HS-5 (cell line): Measurements from ENCODE around the gene TTC28.
"Not testable (repeated sequence)": the region's sequence is repeated elsewhere in the genome, so short reads cannot be mapped to it uniquely, and the experiment has no call there.

Experiments used
- DNase-seq: peaks from one replicate; pipeline ENCODE4 v3.0.0-alpha.2; 2012; ENCODE audit warnings: low read depth

Gene TTC28

GRCh38 chr22:28484662-28485061, 195.0 kb downstream of the TTC28 start:
- DNase-seq: no peak

- DNase-seq: no peak
Measured at GRCh38 chr22:28481725-28482124, 197.9 kb downstream of the TTC28 start.

- no peak for DNase-seq
Measured at GRCh38 chr22:28480000-28480715, 199.5 kb downstream of the TTC28 start.

- DNase-seq: no peak
Measured at GRCh38 chr22:28478564-28478963, 201.1 kb downstream of the TTC28 start.

- no peak for DNase-seq
Measured at GRCh38 chr22:28477556-28477955, 202.1 kb downstream of the TTC28 start.

- no peak for DNase-seq
Measured at GRCh38 chr22:28474330-28474729, 205.3 kb downstream of the TTC28 start.

- DNase-seq: no peak
Measured at GRCh38 chr22:28473258-28473657, 206.4 kb downstream of the TTC28 start.

- DNase-seq: not testable (repeated sequence)
Measured at GRCh38 chr22:28467055-28467454, 212.6 kb downstream of the TTC28 start.

GRCh38 chr22:28466399-28466798, 213.2 kb downstream of the TTC28 start:
- no peak for DNase-seq

GRCh38 chr22:28465841-28466240, 213.8 kb downstream of the TTC28 start:
- no peak for DNase-seq

- no peak for DNase-seq
Measured at GRCh38 chr22:28464127-28464526, 215.5 kb downstream of the TTC28 start.

- not testable (repeated sequence) for DNase-seq
Measured at GRCh38 chr22:28463408-28463807, 216.2 kb downstream of the TTC28 start.

GRCh38 chr22:28462901-28463300, 216.7 kb downstream of the TTC28 start:
- DNase-seq: no peak

- DNase-seq: no peak
Measured at GRCh38 chr22:28462041-28462440, 217.6 kb downstream of the TTC28 start.

- no peak for DNase-seq
Measured at GRCh38 chr22:28454431-28455064, 225.1 kb downstream of the TTC28 start.

GRCh38 chr22:28450109-28450508, 229.5 kb downstream of the TTC28 start:
- DNase-seq: no peak

- DNase-seq: no peak
Measured at GRCh38 chr22:28449041-28449440, 230.6 kb downstream of the TTC28 start.

- no peak for DNase-seq
Measured at GRCh38 chr22:28448625-28449024, 231.0 kb downstream of the TTC28 start.

- DNase-seq: no peak
Measured at GRCh38 chr22:28444659-28445058, 235.0 kb downstream of the TTC28 start.

- no peak for DNase-seq
Measured at GRCh38 chr22:28443526-28443876, 236.1 kb downstream of the TTC28 start.

GRCh38 chr22:28442711-28443525, 236.7 kb downstream of the TTC28 start:
- DNase-seq: no peak

GRCh38 chr22:28442264-28442710, 237.4 kb downstream of the TTC28 start:
- no peak for DNase-seq

- no peak for DNase-seq
Measured at GRCh38 chr22:28441720-28442263, 237.8 kb downstream of the TTC28 start.
